ENCODE results near the gene NUDT3.
"Not testable (repeated sequence)": the region's sequence is repeated elsewhere in the genome, so short reads cannot be mapped to it uniquely, and the experiment has no call there.

Gene NUDT3

DNA sequence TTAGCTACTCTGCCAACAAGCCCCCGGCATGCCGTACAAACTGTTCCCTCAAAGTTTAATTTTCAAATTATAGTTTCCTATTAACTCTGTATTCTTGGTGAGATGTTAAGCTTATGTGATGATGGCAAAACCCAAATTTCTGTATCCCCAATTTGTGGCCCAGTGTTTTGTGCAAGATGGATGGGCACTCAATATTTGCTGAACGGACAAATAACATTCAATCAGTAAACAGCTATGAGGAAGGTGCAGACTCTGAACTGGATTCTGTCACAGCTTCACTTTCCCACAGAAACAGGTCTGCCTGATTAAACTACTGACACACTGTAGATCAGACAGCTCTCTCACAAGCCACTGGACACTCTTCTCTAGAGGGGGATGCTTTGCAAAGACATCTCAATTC lies 54.1 kb downstream of the NUDT3 start:
- no peak for TF ChIP-seq ZFX (IDR thresholded peaks at IDR 0.05)
- TF ChIP-seq, protein P1, sequence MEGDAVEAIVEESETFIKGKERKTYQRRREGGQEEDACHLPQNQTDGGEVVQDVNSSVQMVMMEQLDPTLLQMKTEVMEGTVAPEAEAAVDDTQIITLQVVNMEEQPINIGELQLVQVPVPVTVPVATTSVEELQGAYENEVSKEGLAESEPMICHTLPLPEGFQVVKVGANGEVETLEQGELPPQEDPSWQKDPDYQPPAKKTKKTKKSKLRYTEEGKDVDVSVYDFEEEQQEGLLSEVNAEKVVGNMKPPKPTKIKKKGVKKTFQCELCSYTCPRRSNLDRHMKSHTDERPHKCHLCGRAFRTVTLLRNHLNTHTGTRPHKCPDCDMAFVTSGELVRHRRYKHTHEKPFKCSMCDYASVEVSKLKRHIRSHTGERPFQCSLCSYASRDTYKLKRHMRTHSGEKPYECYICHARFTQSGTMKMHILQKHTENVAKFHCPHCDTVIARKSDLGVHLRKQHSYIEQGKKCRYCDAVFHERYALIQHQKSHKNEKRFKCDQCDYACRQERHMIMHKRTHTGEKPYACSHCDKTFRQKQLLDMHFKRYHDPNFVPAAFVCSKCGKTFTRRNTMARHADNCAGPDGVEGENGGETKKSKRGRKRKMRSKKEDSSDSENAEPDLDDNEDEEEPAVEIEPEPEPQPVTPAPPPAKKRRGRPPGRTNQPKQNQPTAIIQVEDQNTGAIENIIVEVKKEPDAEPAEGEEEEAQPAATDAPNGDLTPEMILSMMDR (conservative IDR thresholded peaks at IDR 0.05): no peak
- H3K27ac ChIP-seq: peak overlapping the region; percentile 29; the same call in 1 of the 2 replicates

- H3K27ac ChIP-seq: no peak overlapping the region
- no peak for TF ChIP-seq ZFX (IDR thresholded peaks at IDR 0.05)
- TF ChIP-seq, protein P1 (conservative IDR thresholded peaks at IDR 0.05): no peak
Measured at GRCh38 chr6:34334796-34335416, 57.6 kb downstream of the NUDT3 start.

GRCh38 chr6:34333858-34334257 lies 58.6 kb downstream of the NUDT3 start:
- no peak overlapping the region for H3K27ac ChIP-seq
- TF ChIP-seq, protein P1 (conservative IDR thresholded peaks at IDR 0.05): no peak
- TF ChIP-seq ZFX (IDR thresholded peaks at IDR 0.05): no peak

DNA sequence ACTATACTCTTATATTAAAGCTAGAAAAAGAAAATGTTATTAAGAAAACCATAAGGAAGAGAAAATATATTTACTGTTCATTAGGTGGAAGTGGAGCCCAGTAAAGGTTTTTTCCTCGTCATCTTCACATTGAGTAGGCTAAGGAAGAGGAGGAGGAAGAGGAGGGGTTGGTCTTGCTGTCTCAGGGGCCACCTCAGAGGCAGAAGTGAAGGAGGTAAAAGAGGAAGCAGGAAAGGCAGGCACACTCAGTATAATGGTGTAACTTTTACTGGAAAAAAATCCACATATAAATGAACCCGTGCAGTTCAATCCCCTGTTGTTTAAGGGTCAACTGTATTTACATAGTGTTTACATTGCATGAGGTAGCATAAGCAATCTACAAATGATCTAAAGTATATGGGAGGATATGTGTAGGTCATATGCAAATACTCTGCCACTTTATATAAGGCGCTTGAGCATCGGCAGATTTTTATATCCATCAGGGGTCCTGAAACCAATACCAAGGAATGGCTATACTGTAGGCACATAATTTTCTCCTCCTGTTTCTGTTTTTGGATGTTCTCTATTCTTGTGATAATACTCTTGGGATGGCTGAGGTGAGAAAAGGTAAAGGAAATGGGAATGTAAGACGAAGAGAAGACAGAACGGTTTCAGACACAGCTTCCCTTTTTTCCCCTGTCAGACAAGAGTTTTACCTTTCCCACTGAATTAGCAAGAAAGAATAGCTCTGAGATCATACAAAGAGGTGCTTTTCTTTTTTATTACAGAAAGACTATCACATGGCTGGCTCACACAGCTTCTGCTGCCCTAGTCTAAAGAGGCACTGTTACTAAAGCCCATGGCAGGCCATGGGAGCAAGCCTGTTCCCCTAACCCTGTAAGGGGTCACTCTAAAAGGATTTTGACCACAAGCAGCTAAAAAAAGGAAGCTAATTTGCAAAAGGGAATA lies 59.9 kb downstream of the NUDT3 start:
- TF ChIP-seq ZFX (IDR thresholded peaks at IDR 0.05): no peak
- TF ChIP-seq, protein P1 (conservative IDR thresholded peaks at IDR 0.05): no peak
- H3K27ac ChIP-seq: no peak overlapping the region

DNA sequence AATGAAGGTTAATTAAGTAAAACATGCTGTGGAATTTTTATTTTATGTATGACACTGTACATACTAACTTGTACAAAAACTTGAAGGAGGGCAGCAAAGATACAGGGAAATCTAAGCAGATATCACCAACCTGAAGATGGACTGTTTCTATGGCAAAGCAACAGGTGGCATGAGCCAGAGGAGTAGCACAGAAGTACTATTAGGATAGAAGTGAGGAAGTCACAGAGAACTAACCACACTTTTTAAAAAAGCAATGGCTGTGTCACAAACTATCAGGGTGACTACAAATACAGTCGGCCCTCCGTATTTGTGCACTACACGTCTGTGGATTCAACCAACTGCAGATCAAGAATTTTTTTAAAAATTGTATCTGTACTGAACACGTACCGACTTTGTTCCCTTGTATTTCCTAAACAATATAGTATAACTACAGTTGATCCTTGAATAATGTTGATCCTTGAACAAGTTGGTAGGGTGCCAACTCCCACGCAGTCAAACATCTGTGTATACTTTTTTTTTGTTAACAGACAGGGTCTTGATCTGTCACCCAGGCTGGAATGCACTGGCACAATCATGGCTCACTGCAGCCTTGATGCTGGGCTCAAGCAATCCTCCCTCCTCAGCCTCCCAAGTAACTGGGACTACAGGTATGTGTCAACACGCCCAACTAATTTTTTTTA lies 61.0 kb downstream of the NUDT3 start:
- no peak overlapping the region for H3K27ac ChIP-seq
- TF ChIP-seq, protein P1 (conservative IDR thresholded peaks at IDR 0.05): no peak
- TF ChIP-seq ZFX (IDR thresholded peaks at IDR 0.05): no peak

- not testable (repeated sequence) for H3K27ac ChIP-seq
Measured at GRCh38 chr6:34329814-34330213, 62.7 kb downstream of the NUDT3 start.

DNA sequence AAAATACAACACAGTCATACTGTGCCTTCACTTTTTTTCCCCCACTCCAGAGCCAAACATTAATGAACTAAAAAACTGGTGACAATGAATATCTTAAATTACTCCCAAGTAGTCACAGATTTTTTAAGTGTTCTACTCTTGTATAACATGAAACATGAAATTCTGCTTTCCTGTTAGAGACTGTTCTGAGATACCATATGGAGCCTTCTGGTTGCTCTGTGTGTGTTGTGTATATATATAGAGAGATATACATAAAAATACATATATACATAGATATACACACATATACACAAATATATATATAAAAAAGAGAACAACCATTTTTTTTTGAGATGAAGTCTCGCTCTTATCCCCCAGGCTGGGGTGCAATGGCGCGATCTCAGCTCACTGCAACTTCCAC lies 63.5 kb downstream of the NUDT3 start:
- no peak overlapping the region for H3K27ac ChIP-seq
- TF ChIP-seq ZFX (IDR thresholded peaks at IDR 0.05): no peak
- TF ChIP-seq, protein P1 (conservative IDR thresholded peaks at IDR 0.05): no peak

DNA sequence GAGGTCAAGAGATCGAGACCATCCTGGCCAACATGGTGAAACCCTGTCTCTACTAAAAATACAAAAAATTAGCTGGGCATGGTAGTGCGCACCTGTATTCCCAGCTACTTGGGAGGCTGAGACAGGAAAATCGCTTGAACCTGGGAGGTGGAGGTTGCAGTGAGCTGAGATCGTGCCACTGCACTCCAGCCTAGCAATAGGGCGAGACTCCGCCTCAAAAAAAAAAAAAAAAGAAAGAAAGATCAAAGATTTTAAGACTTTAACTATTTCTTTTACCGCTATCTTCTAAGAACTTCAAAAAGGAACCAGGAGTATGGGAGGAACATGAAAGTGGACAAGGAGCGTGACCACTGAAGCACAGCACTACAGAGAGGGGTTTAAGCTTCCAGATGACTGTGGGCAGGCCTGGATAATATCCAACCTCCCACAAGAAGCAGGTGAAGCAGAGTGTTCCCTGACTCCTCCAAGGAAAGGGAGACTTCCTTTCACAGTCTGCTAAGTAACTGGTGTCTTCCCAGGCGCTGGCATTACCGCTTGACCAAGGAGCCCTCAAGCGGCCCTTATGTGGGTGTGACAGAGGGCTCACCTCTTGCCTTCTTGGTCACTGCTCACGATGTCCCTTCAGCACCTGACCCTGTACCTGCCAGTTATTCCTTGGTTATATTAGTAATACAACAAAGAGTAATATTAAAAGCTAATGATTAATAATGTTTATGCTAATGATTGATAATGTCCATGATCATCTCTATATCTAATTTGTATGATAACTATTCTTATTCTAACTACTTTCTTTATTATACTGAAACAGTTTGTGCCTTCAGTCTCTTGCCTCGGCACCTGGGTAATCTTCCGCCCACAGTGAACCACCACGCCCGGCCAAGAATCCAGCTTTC lies 64.9 kb downstream of the NUDT3 start:
- H3K27ac ChIP-seq: not testable (repeated sequence)
